ENCODE data around the gene TLE3. TPM values are rescaled to one million over a fixed set of nuclear protein-coding genes. Genes with fewer than 3 reads are reported as not detected.

TLE3 gene
- total RNA-seq, 1 donor from 2014 or later, result 42.5 TPM

GRCh38 chr15:70006259-70007147 lies 91.2 kb downstream of the TLE3 start:
- DNase-seq (ENCODE audit: low spot score), result no peak

DNA sequence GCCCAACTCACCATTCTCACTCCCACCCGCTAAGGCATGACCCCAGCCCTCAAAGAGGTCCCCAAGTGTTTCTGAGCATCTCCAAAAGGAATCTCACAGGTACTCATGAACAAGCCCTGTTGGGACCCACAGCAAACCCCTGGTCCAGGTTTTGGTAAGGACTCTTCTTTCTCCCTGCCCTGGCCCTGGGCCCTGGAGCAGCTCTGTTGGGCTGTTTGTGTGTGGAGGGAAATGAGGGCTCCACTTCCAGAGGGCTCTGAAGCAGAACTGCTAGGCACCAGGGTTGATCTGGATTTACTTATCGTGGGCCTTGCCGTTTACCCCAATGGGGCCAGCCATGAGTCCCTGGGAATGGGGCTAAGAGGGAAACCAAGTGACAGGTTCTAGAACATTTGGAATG lies 92.9 kb downstream of the TLE3 start:
- DNase-seq (ENCODE audit: low spot score), result no peak

- DNase-seq (ENCODE audit: low spot score), result no peak
Observed at GRCh38 chr15:70002897-70003296, 94.8 kb downstream of the TLE3 start.

DNA sequence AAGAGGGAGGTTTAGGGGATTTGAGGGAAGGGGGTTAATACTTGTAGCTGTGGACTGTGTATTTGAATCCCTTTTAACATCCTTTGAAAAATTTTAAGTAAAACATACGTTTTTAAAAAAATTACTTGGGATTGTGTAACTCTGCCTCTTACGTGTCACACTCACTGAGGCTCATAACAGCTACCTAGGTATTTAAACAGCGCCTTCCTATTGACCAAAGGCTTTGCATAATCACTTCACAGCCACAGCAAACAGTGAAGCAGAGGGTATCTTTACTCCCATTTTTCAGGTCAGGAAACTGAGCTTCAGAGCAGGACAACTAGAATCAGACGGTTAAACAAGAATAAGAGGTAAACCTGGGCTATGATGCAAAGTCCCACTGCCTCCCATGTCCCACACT lies 95.9 kb downstream of the TLE3 start:
- DNase-seq (ENCODE audit: low spot score), result no peak

GRCh38 chr15:69999392-70000085 lies 98.2 kb downstream of the TLE3 start:
- no peak for DNase-seq (ENCODE audit: low spot score)

DNA sequence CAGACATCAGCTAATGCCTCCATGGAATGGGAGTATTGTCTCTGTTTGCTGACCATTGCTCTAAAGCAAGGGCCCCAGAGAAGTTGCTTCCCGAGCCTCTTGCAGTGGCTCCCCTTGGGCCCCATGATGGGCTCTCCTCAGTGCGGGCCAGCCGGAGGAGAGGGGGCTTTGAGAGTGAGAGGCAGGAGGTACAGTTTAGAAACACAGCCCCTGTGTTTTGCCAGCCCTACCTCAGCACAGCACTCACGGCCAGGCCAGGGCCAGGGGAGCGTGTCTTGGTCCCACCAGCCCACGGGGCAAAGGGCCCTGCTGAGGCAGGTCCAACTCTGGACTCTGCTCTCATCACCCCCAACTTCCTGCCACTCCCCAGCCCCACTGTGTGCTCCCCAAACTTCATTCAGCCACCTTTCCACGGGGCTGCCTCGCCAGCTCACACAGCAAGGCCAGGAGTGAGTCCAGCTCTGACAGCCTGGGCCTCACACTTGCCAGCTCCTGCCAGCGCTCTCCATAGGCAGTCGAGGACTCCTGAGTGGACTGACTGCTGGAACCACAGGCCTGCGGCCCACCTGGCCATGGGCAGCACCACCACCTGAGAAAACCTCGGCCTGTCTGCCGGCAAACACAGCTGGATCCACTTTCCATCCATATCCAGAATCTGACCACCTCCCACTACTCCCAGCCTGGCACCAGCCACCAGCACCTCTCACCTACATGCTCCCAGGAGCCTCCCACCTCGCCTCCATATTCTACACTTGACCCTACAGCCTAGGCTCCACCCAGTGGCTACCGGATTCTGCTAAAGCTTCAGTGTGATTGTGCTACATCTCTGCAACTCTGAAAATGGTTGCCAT lies 99.0 kb downstream of the TLE3 start:
- DNase-seq (ENCODE audit: low spot score), result no peak

- peak; percentile 75 for DNase-seq (ENCODE audit: low spot score)
Observed at GRCh38 chr15:69997813-69998212, 99.9 kb downstream of the TLE3 start.
